HG03135 (cell line): ENCODE data around the gene GABRR2.
"Not testable (repeated sequence)": the region's sequence is repeated elsewhere in the genome, so short reads cannot be mapped to it uniquely, and the experiment has no call there.

Experiments
- ATAC-seq: cut with Tn5 transposase; IDR thresholded peaks from one replicate; pipeline ENCODE4 v1.9.1; 2021; ENCODE audit warnings: mild to moderate bottlenecking, moderate library complexity; ENCODE audit not compliant: unreplicated experiment

Gene GABRR2

GRCh38 chr6:89295981-89296380 lies 19.1 kb downstream of the GABRR2 start:
- ATAC-seq, result no peak

DNA sequence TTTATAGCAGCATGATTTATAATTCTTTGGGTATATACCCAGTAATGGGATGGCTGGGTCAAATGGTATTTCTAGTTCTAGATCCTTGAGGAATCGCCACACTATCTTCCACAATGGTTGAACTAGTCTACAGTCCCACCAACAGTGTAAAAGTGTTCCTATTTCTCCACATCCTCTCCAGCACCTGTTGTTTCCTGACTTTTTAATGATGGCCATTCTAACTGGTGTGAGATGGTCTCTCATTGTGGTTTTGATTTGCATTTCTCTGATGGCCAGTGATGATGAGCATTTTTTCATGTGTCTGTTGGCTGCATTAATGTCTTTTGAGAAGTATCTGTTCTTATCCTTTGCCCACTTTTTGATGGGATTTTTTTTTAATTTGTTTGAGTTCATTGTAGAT lies 20.0 kb downstream of the GABRR2 start:
- not testable (repeated sequence) for ATAC-seq

DNA sequence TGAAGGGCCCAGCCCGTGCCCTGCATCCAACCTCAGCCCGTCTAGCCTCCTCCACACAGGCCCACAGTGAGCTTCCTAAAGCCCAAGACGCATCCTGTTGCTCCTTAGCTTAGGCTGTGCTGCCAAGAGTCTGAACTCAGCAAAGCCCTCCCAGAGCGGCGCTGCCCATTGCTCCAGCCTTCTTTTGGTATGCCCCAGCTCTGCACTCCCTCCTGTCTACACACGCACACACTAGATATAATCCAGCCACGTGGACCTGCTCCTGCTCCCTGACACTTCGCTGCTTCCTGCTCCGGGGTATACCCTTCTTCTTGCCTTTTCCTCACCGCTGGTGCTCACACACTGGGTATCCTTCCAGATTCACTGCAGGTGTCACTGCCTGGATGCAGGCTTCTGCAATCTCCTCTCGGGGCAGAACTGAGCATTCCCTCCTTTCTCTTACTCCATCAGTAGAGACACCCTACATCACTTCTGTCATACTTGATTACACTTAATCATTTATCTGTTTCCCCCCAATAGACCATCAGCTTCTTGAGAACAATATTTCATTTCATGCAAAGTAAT lies 23.8 kb downstream of the GABRR2 start:
- ATAC-seq, result no peak

- no peak for ATAC-seq
Observed at GRCh38 chr6:89290401-89291155, 24.5 kb downstream of the GABRR2 start.

DNA sequence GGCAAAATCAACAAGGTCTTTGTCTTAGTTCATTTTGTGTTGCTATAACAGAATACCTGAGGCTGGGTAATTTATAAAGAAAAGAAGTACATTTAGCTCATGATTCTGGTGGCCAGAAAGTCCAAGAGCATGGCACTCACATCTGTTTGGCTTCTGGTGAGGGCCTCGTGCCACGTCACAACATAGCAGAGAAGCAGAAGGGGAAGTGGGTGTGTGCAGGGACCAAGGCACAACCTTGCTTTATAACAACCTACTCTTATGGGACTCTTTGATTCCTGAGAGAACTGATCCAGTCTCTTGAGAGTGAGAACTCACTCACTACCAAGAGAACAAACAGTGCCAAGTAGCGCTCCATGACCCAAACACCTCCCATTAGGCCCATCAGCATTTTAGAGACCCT lies 25.4 kb downstream of the GABRR2 start:
- no peak for ATAC-seq

- ATAC-seq, result no peak
Observed at GRCh38 chr6:89287351-89288028, 27.6 kb downstream of the GABRR2 start.

- no peak for ATAC-seq
Observed at GRCh38 chr6:89286516-89286915, 28.6 kb downstream of the GABRR2 start.

GRCh38 chr6:89284963-89285735 lies 29.9 kb downstream of the GABRR2 start:
- ATAC-seq, result no peak

DNA sequence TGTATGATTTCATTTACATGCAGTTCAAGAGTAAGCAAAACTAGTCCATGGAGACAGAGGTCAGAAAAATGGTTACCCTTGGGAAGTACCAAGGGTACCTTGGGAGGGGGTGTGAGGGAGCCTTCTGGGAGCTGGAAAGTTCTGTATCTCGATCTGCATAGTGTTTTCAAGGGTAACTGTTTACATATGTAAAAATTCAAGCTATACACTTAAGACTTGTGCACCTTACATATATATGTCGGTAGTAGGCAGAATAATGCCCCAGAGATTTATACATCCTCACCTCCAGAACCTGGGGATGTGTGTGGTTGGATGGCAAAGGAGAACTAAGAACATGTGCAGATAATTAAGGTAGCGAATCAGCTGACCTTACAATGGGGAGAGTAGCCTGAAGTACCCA lies 31.0 kb downstream of the GABRR2 start:
- no peak for ATAC-seq

- no peak for ATAC-seq
Observed at GRCh38 chr6:89282749-89283148, 32.4 kb downstream of the GABRR2 start.

- peak; percentile 98 for ATAC-seq
Observed at GRCh38 chr6:89281779-89282246, 33.3 kb downstream of the GABRR2 start.

GRCh38 chr6:89278956-89279355 lies 36.1 kb downstream of the GABRR2 start:
- no peak for ATAC-seq

DNA sequence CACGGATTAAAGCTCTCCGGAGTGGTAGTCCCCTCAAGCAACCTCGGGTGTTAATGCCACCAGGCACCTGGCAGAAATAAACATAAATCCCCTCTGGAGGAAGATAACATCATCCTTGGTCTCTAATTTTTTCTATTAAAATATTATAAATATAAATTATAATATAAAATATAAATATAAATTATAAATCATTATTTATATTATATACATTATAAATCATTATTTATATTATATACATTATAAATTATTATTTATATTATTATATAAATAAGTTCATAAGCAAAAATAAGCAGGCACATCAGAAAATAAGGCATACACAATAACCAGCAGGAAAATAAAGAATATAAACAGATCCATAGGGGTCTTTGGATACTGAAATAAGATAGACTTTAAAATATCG lies 39.2 kb downstream of the GABRR2 start:
- no peak for ATAC-seq

DNA sequence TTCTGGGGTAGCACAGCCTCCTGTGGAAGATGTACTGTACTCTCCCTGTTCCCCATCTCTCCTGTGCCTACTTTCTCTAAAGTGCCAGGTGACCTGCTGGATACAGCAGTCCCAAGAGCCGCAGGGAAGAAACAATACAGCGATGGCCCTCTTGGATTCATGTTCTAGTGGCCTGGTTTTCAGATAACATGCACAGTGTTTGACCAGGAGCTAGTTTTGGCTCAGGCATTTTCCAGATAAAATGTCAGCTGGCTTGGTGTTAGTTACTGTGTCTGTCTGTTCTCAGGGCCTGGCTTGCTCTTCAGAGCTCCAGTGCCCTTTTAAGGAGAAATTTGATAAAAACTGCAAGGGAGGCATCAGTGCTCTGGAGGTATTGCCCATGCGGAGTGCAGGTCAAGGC lies 41.3 kb downstream of the GABRR2 start:
- ATAC-seq, result no peak

DNA sequence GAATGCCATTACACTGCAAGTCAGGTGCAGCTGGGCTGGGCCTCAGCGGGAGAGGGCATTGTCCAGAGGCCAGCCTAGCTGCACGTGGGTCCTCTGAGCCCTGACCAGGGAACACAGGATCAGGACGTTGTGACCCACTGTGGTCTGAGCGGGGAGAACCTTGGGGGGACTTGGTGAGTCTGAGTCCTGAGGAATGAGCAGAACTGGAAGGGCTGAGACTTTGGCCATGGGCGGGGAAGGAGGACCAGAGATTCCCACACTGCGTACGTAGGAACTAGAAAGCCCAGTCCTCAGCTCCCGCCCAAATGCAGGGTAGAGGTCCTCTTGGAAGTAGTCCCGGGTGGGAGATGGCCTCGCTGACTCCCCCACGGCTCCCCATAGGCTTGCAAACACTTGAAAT lies 42.5 kb downstream of the GABRR2 start:
- no peak for ATAC-seq

GRCh38 chr6:89270951-89271721 lies 44.0 kb downstream of the GABRR2 start:
- ATAC-seq, result no peak

DNA sequence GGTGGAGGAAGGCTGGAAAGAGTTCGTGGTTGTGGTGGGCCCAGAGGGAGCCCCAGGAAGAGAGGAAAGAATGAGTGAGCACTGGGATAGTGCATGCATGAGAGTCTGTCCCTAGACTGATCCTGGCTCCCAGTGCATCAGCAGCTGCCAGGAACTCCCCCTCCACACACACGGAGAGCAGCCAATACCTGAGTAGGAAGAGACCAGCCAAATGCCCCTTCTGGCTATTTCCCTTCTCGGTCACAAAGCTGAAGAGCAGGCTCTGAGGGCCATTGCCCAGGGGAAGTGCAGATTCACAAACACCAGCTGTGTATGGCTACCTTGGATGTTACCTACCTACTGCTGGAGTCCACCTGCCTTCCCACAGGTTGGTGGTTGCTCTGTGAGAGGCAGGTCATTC lies 45.1 kb downstream of the GABRR2 start:
- ATAC-seq, result no peak

DNA sequence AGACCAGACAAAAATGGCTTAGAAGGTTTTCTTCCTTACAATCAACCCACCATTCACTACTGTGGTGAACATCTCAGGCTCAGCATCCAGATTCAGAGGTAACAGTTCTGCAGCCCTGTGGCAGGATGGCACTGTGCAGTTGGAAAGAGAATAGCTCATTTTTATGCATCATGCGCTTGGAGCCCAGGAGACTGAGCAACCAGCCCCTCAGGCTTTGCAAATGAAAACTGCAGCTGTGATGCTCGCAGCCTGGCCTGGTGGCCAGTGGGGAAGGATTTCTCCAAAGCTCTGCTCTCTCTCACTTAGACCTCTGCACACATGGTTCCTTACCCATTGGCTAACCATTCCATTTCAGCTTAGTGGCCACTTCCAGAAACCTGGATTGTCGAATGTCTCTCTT lies 45.8 kb downstream of the GABRR2 start:
- ATAC-seq, result no peak

GRCh38 chr6:89268776-89269175 lies 46.3 kb downstream of the GABRR2 start:
- ATAC-seq, result no peak

GRCh38 chr6:89267918-89268317 lies 47.2 kb downstream of the GABRR2 start:
- ATAC-seq, result no peak

GRCh38 chr6:89264296-89264695 lies 50.8 kb downstream of the GABRR2 start:
- no peak for ATAC-seq
